Stimulated activated CD4-positive, alpha-beta T cell treated with anti-CD3 and anti-CD28 coated beads, Interleukin-4, amount 100 ng/mL, for 4 hours (primary cell): ENCODE results near the gene BPHL.
A peak's percentile ranks its signal among the peaks of the same experiment; 100 is the strongest.
"Not testable (repeated sequence)": the region's sequence is repeated elsewhere in the genome, so short reads cannot be mapped to it uniquely, and the experiment has no call there.

Experiments
- DNase-seq, 2 experiments: peaks; one replicate each; pipeline ENCODE4 v3.0.0-alpha.2; 2020

The BPHL gene

GRCh38 chr6:3118353-3119039 is at the start of gene BPHL:
Gene BPHL, plus strand, starts transcription at chr6:3118711. Its CDS starts 30 bp downstream, at chr6:3118741.
- DNase-seq, result peak; percentile 97 to 100

GRCh38 chr6:3071568-3071967 is 46.9 kb upstream of the BPHL start:
- no peak for DNase-seq

GRCh38 chr6:3072798-3073197 is 45.7 kb upstream of the BPHL start:
- DNase-seq, result no peak

- DNase-seq, result no peak
Observed at GRCh38 chr6:3073382-3073781, 45.1 kb upstream of the BPHL start.

GRCh38 chr6:3075772-3076113 is 42.8 kb upstream of the BPHL start:
- no peak for DNase-seq

GRCh38 chr6:3076320-3076719 is 42.2 kb upstream of the BPHL start:
- DNase-seq, result no peak

GRCh38 chr6:3077430-3077829 is 41.1 kb upstream of the BPHL start:
- DNase-seq, result no peak

DNA sequence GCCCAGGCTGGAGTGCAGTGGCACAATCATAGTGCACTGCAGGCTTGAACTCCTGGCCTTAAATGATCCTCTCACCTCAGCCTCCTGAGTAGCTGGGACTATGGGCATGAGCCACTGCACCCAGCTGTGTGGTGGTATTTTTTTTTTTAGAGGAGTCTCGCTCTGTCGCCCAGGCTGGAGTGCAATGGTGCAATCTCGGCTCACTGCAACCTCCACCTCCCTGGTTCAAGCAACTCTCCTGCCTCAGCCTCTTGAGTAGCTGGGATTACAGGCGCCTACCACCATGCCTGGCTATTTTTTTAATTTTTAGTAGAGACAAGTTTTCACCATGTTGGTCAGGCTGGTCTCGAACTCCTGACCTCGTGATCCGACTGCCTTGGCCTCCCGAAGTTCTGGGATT is 39.6 kb upstream of the BPHL start:
- DNase-seq, result not testable (repeated sequence)

DNA sequence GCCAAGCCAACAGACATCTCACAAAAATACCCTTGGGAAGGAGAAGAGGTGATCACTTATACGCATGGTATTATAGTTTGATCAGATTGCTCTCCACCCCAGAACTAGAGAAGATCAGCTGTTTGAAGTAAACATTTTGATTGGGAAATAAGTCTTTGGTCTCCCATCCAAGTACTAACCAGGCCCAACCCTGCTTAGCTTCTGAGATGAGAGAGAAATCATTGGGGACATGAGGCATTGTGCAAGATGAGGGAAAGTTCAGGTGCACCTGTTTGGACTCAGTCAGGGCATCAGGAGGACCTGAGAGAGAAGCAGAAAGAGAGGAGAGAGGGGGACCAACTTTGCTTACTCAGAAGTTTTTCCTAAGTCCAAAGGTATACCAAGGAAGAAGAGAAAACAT is 38.8 kb upstream of the BPHL start:
- no peak for DNase-seq

- DNase-seq, result no peak
Observed at GRCh38 chr6:3081960-3082359, 36.6 kb upstream of the BPHL start.

DNA sequence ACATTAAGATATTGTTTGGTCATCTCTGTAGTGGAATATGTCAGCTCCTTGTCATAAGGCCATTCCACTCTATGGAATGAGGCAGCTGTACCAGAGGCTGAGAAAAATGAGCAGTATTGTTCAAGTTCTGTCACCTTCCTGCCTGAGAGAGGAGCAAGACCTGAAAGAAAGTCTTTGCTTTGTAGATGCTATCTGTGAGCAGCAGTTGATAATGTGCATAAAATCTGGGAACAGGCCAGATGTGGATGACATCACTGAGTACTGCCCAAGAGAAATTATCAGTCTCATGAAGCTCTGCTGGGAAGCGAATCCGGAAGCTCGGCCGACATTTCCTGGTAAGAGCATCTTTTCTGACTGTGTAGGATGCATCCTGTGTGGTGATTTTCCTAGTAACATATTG is 33.4 kb upstream of the BPHL start:
- DNase-seq, result no peak

GRCh38 chr6:3086282-3086946 is 32.1 kb upstream of the BPHL start:
- no peak for DNase-seq

- no peak for DNase-seq
Observed at GRCh38 chr6:3088446-3088845, 30.1 kb upstream of the BPHL start.

DNA sequence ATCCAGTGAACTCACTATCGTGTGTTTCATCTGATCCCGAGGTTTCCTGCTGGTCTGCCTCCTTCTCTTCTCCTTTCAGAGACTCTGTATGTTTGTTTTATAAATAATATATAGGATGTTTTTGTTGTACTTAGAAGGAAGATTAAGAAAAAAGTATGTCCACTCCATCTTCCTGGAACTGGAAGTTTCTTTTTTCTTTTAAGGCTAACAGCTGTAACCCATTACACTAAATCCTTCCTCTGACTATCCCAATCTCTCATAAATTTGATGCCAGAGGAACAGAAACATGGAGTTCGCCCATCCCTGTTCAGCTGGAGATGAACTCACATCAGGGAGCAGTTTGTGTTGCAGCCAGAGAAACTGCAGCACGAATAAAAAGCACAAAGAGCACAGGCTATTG is 29.5 kb upstream of the BPHL start:
- DNase-seq, result no peak

DNA sequence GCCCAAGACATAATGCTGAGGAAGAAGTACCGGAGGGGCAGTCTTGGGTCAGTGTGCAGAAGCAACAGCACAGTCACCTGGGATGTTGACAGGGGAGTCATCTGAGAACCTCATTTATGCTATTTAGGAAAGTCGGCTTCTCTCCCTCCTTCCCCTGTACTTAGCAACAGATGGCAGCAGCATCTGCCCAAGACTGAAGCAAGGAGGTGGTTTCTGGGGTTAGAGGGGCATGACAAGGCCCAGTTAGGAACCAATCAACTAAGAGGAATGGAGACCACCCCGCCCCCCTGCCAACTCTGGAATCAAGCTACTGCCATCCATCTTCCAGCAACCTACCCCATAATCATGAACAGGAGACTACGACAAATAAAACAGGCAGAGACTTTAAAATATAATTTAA is 28.5 kb upstream of the BPHL start:
- DNase-seq, result no peak

GRCh38 chr6:3094815-3095214 is 23.7 kb upstream of the BPHL start:
- DNase-seq, result no peak

GRCh38 chr6:3102875-3103274 is 15.6 kb upstream of the BPHL start:
- no peak for DNase-seq

GRCh38 chr6:3108746-3109414 is 9.6 kb upstream of the BPHL start:
- DNase-seq, result no peak

GRCh38 chr6:3109761-3110160 is 8.8 kb upstream of the BPHL start:
- DNase-seq, result no peak

- DNase-seq, result no peak
Observed at GRCh38 chr6:3114377-3114776, 4.1 kb upstream of the BPHL start.

DNA sequence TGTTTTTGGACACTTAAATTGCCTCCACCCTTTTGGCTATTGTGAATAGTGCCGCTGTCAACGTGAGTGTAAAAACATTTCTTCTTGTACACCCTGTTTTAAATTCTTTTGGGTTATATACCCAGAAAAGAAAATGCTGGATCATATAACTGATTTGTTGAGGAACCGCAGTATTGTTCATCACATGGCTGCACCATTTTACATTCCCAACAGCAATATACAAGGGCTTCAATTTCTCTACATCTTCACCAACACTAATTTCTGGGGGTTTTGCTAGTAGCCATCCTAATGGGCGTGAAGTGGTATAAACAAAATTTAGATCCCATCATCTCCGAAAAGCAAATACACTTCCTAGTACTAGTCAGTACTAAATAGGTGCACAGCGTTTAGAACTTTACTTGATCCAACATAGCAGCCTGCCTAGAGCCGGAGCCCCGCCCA is 579 bp upstream of the BPHL start:
- DNase-seq, result no peak

DNA sequence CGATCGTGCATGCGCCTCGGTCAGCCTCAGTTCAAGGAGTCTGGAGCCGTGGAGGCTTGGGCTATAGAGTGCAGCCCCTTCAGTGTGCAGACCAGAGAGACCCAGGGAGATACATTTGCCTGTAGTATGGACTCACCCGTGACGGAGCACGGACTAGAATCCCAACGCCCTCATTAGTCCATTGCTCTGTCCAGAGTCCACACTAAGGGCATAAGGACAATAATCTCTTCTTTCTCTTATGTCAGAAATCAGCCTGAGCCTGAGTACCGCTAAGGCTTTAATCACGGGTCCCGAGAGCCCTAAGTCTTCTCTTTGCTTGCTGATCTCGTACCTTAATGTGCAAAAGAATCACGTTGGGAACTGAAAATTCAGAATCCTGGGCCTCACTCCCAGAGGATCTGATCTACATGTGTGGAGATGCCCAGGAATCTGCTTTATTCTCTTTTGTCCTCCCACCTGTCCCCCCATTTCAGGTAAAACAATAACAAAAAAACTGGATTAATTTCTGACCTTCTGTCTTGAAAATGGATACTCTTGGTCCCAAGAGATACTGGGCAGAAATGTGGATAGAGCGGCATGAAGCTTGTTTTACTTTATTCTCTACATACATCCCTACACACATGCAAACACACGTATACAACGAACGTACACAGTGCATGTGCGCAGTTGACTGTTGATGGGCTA is 671 bp downstream of the BPHL start:
- DNase-seq, result no peak

DNA sequence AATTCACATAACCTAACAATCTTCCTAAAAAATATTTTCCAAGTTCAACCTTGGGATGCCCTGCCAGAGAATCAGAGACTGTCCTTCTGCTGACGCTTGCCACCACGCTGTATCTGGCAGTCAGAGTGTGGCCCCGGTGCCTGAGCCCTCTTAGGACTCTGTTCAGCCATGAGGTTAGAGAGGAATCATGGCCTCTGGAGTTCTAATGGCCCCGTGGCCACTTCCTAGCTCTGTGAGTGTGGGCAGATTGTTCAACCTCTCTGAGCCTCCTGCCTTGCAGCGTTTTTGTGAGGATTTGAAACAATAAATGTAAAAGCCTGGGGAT is 2.2 kb downstream of the BPHL start:
- no peak for DNase-seq

- DNase-seq, result no peak
Observed at GRCh38 chr6:3122823-3123182, 4.3 kb downstream of the BPHL start.
